GM19240 (cell line): Measurements from ENCODE around the gene GATA5.

Experiments
- DNase-seq: peaks from one replicate; pipeline ENCODE4 v3.0.0; 2011; ENCODE audit warnings: low spot score; ENCODE audit not compliant: insufficient read length

The GATA5 gene

GRCh38 chr20:62417981-62418708 is 57.6 kb downstream of the GATA5 start:
- DNase-seq: no peak

GRCh38 chr20:62416651-62417637 is 58.9 kb downstream of the GATA5 start:
- no peak for DNase-seq

- DNase-seq: no peak
Observed at GRCh38 chr20:62415354-62416111, 60.3 kb downstream of the GATA5 start.

- no peak for DNase-seq
Observed at GRCh38 chr20:62413896-62414481, 61.8 kb downstream of the GATA5 start.
